HepG2 (cell line): ENCODE measurements around the gene SRD5A2. TPM values are rescaled to one million over a fixed set of nuclear protein-coding genes. Genes with fewer than 3 reads are reported as not detected.

Experiments
- ATF1 ChIP-seq: IDR thresholded peaks from 2 replicates; pipeline ENCODE4 v1.6.1; 2016; ENCODE audit warnings: mild to moderate bottlenecking, control low read depth
- DPF2 ChIP-seq: sonication (generic); formaldehyde crosslinking; IDR thresholded peaks from 2 replicates; pipeline ENCODE4 v1.4.0; 2020; ENCODE audit warnings: mild to moderate bottlenecking, low read depth, missing genetic modification reagents, borderline replicate concordance
- FOSL2 ChIP-seq: sonication (generic); formaldehyde crosslinking; IDR thresholded peaks from 2 replicates; pipeline ENCODE4 v1.4.0; 2020; ENCODE audit warnings: missing genetic modification reagents
- FOXJ3 ChIP-seq: sonication (generic); formaldehyde crosslinking; IDR thresholded peaks from 2 replicates; pipeline ENCODE4 v1.4.0; 2020; ENCODE audit warnings: missing genetic modification reagents, mild to moderate bottlenecking, borderline replicate concordance
- GABPB1 ChIP-seq: IDR thresholded peaks from 2 replicates; pipeline ENCODE4 v1.6.1; 2016; ENCODE audit warnings: mild to moderate bottlenecking, missing genetic modification reagents, moderate library complexity, missing compliant biosample characterization
- GATAD2A ChIP-seq: IDR thresholded peaks from 2 replicates; pipeline ENCODE4 v1.6.1; 2016
- GPBP1L1 ChIP-seq: sonication (generic); formaldehyde crosslinking; IDR thresholded peaks from 2 replicates; pipeline ENCODE4 v1.5.0; 2020; ENCODE audit warnings: mild to moderate bottlenecking, missing genetic modification reagents
- LBX2 ChIP-seq: sonication (generic); formaldehyde crosslinking; IDR thresholded peaks from 2 replicates; pipeline ENCODE4 v1.5.0; 2020; ENCODE audit warnings: missing genetic modification reagents, mild to moderate bottlenecking, borderline replicate concordance
- MEIS2 ChIP-seq: sonication (generic); formaldehyde crosslinking; IDR thresholded peaks from 2 replicates; pipeline ENCODE4 v1.9.0; 2021; ENCODE audit warnings: mild to moderate bottlenecking, missing genetic modification reagents
- MTERF4 ChIP-seq: sonication (generic); formaldehyde crosslinking; IDR thresholded peaks from 2 replicates; pipeline ENCODE4 v1.8.0; 2023; ENCODE audit warnings: mild to moderate bottlenecking, missing genetic modification reagents
- MXI1 ChIP-seq: IDR thresholded peaks from 3 replicates; pipeline ENCODE4 v1.6.1; 2012; ENCODE audit warnings: low read depth, low read length, inconsistent platforms, borderline replicate concordance
- SIX4 ChIP-seq: sonication (generic); formaldehyde crosslinking; IDR thresholded peaks from 2 replicates; pipeline ENCODE4 v1.4.0; 2020; ENCODE audit warnings: missing genetic modification reagents
- SMARCE1 ChIP-seq: fragments of 450-650 bp; IDR thresholded peaks from 2 replicates; pipeline ENCODE4 v1.6.1; 2017; ENCODE audit warnings: borderline replicate concordance
- THAP7 ChIP-seq: sonication (generic); formaldehyde crosslinking; IDR thresholded peaks from 2 replicates; pipeline ENCODE4 v1.8.1; 2023; ENCODE audit warnings: mild to moderate bottlenecking, missing genetic modification reagents
- ZBTB37 ChIP-seq: sonication (generic); formaldehyde crosslinking; IDR thresholded peaks from 2 replicates; pipeline ENCODE4 v1.4.0; 2020; ENCODE audit warnings: mild to moderate bottlenecking, missing genetic modification reagents
- ZBTB39 ChIP-seq: sonication (generic); formaldehyde crosslinking; IDR thresholded peaks from 2 replicates; pipeline ENCODE4 v1.5.0; 2020; ENCODE audit warnings: missing genetic modification reagents
- ZGPAT ChIP-seq: IDR thresholded peaks from 2 replicates; pipeline ENCODE4 v1.6.1; 2016; ENCODE audit warnings: mild to moderate bottlenecking
- ZNF124 ChIP-seq: sonication (generic); formaldehyde crosslinking; IDR thresholded peaks from 2 replicates; pipeline ENCODE4 v1.4.0; 2020; ENCODE audit warnings: missing genetic modification reagents
- ZNF17 ChIP-seq: sonication (generic); formaldehyde crosslinking; IDR thresholded peaks from 2 replicates; pipeline ENCODE4 v1.5.0; 2020; ENCODE audit warnings: mild to moderate bottlenecking, missing genetic modification reagents
- ZNF564 ChIP-seq: sonication (generic); formaldehyde crosslinking; IDR thresholded peaks from 2 replicates; pipeline ENCODE4 v1.8.1; 2023; ENCODE audit warnings: mild to moderate bottlenecking, missing genetic modification reagents
- ZNF891 ChIP-seq: sonication (generic); formaldehyde crosslinking; IDR thresholded peaks from 2 replicates; pipeline ENCODE4 v1.5.0; 2020; ENCODE audit warnings: mild to moderate bottlenecking, missing genetic modification reagents
- ZSCAN20 ChIP-seq: sonication (generic); formaldehyde crosslinking; IDR thresholded peaks from 2 replicates; pipeline ENCODE4 v1.4.0; 2020; ENCODE audit warnings: missing genetic modification reagents, mild to moderate bottlenecking, borderline replicate concordance
- polyA plus RNA-seq, 8 experiments: library from polyadenylated mRNA; depleted of rRNA in 3 of 8; stranded (reverse) in 7 of 8; unstranded in 1 of 8; fragments of >200 nt; fragmentation: Illumina TruSeq in 4 of 8; extraction: Trizol in 4 of 8; gene quantifications; 2 replicates each; pipeline versions ENCODE4 v1.2.1 to v1.2.3, GENCODE V29; 2011 to 2016; ENCODE audit warnings: low read depth in 4 of 8, missing spikeins in 1 of 8, mixed read lengths in 1 of 8; ENCODE audit not compliant: insufficient read depth in 1 of 8
- total RNA-seq, 5 experiments: library from RNA; depleted of rRNA; stranded (reverse); fragments of >200 nt; fragmentation: Illumina TruSeq; extraction: Trizol; gene quantifications; 2 replicates each; pipeline ENCODE4 v1.2.3, GENCODE V29; 2016; ENCODE audit warnings: low read depth in 1 of 5

Gene SRD5A2
- total and polyA plus RNA-seq, 2 of the 13 experiments (the other 11 are each of a cell fraction or from before 2014, with no cell fraction given): 0.01 TPM; not detected in 1

- peak; percentile 74 for TF ChIP-seq FOSL2 (CRISPR knock-in tag)
- no peak for TF ChIP-seq ATF1 (CRISPR knock-in tag)
- TF ChIP-seq DPF2: no peak
- TF ChIP-seq ZBTB39 (CRISPR knock-in tag): no peak
- TF ChIP-seq GATAD2A (CRISPR knock-in tag): peak; percentile 14; the same call in 1 of the 2 replicates
- TF ChIP-seq SMARCE1: no peak
- no peak for TF ChIP-seq ZGPAT (CRISPR knock-in tag)
- TF ChIP-seq MEIS2: no peak
- TF ChIP-seq ZNF564 (CRISPR knock-in tag): no peak
- TF ChIP-seq LBX2: no peak
- no peak for TF ChIP-seq ZSCAN20 (CRISPR knock-in tag)
- no peak for TF ChIP-seq THAP7 (CRISPR knock-in tag)
- no peak for TF ChIP-seq GPBP1L1 (CRISPR knock-in tag)
- TF ChIP-seq MXI1: no peak
- no peak for TF ChIP-seq ZNF124
- TF ChIP-seq SIX4 (CRISPR knock-in tag): no peak
- no peak for TF ChIP-seq ZNF891 (CRISPR knock-in tag)
- no peak for TF ChIP-seq ZBTB37
- TF ChIP-seq ZNF17: no peak
- TF ChIP-seq FOXJ3 (CRISPR knock-in tag): no peak
- TF ChIP-seq GABPB1 (CRISPR knock-in tag): no peak
- no peak for TF ChIP-seq MTERF4 (CRISPR knock-in tag)
Measured at GRCh38 chr2:31558401-31559295, 22.1 kb downstream of the SRD5A2 start (continued).
